ENCODE data around the gene EPAS1. TPM values are rescaled to one million over a fixed set of nuclear protein-coding genes. Genes with fewer than 3 reads are reported as not detected.
A peak's percentile ranks its signal among the peaks of the same experiment; 100 is the strongest.

EPAS1 gene
- total and polyA plus RNA-seq, 11 donors: 93.6 to 790 (median 210) TPM

- Histone ChIP-seq H3K27ac (peak overlapping the region in 8 of 12 donors; percentile 4 to 82 (median 16)), H3K4me3 (no peak overlapping the region), H3K4me1 (peaks cover 19 to 100% (median 94%) of the 10 kb centered on the region in 12 donors), H3K27me3 (no peaks in the 10 kb centered on the region), H3K9me3 (no peaks in the 10 kb centered on the region), H3K36me3 (peaks cover 0 to 34% (median 30%) of the 10 kb centered on the region in 9 donors)
- DNase-seq (no peak), ATAC-seq (no peak)
- WGBS, 4 donors: 40 to 62% (median 57%) methylated on average over 5 of the region's 5 CpGs
- TF ChIP-seq CTCF (IDR thresholded peaks at IDR 0.05): no peak
- no peak for TF ChIP-seq POLR2A (IDR thresholded peaks at IDR 0.05)
- intact Hi-C loops (cut with DNase I): no loop called here
Measured at GRCh38 chr2:46344706-46345105, 47.5 kb downstream of the EPAS1 start.

- Histone ChIP-seq H3K27me3 (no peaks in the 10 kb centered on the region), H3K4me3 (no peak overlapping the region), H3K27ac (peak overlapping the region in 4 of 12 donors; percentile 5 to 82 (median 70)), H3K4me1 (peaks cover 10 to 100% (median 93%) of the 10 kb centered on the region in 12 donors), H3K36me3 (peaks cover 0 to 45% (median 39%) of the 10 kb centered on the region in 9 donors), H3K9me3 (no peaks in the 10 kb centered on the region)
- ATAC-seq (no peak), DNase-seq (no peak)
- TF ChIP-seq CTCF (IDR thresholded peaks at IDR 0.05): no peak
- intact Hi-C loops (cut with DNase I): no loop called here
- WGBS, 4 donors: 53 to 73% (median 64%) methylated on average over 3 of the region's 3 CpGs
Measured at GRCh38 chr2:46345775-46346174, 48.6 kb downstream of the EPAS1 start.

GRCh38 chr2:46346719-46347118, 49.5 kb downstream of the EPAS1 start:
- ATAC-seq (no peak), DNase-seq (no peak)
- Histone ChIP-seq H3K27me3 (no peaks in the 10 kb centered on the region), H3K36me3 (peaks cover 0 to 53% (median 39%) of the 10 kb centered on the region in 9 donors), H3K4me3 (no peak overlapping the region), H3K9me3 (no peaks in the 10 kb centered on the region), H3K27ac (peak overlapping the region in 11 of 12 donors; percentile 0 to 82 (median 56)), H3K4me1 (peaks cover 16 to 100% (median 93%) of the 10 kb centered on the region in 12 donors)
- intact Hi-C loops (cut with DNase I): no loop called here
- 80 to 90% (median 85%) methylated on average over 8 to 10 of the region's 10 CpGs for WGBS, 4 donors
- TF ChIP-seq POLR2A (IDR thresholded peaks at IDR 0.05): no peak
- TF ChIP-seq CTCF (IDR thresholded peaks at IDR 0.05): no peak

- H3K36me3 ChIP-seq: peaks cover 0 to 61% (median 46%) of the 10 kb centered on the region in 9 donors
- DNase-seq (no peak), ATAC-seq (peak in 2 of 4 donors; percentile 16 to 25)
- H3K27ac ChIP-seq: peak overlapping the region; percentile 0 to 82 (median 54)
- H3K27me3 ChIP-seq: no peaks in the 10 kb centered on the region
- no peak for TF ChIP-seq POLR2A (IDR thresholded peaks at IDR 0.05)
- TF ChIP-seq CTCF (IDR thresholded peaks at IDR 0.05): no peak
- intact Hi-C loops (cut with DNase I): no loop called here
- 49 to 60% (median 54%) methylated on average over 11 of the region's 11 CpGs for WGBS, 4 donors
- no peaks in the 10 kb centered on the region for H3K9me3 ChIP-seq
- peaks cover 21 to 100% (median 93%) of the 10 kb centered on the region in 12 donors for H3K4me1 ChIP-seq
- no peak overlapping the region for H3K4me3 ChIP-seq
Measured at GRCh38 chr2:46347648-46348280, 50.6 kb downstream of the EPAS1 start.

Measured in heart left ventricle (tissue), 16 donors.